OCI-LY3 (cell line): ENCODE data around the gene GPR101.

Source experiments
- H2AFZ ChIP-seq: fragments of 200-600, 300-600 bp; shearing (Covaris generic); 2 replicates; pipeline ENCODE4 v1.6.0; 2014; ENCODE audit warnings: antibody characterized with exemption, low read depth, low read length
- H3K27ac ChIP-seq: fragments of 200-600, 300-600 bp; sonication (generic); 2 replicates; pipeline ENCODE4 v1.5.1; 2014; ENCODE audit warnings: mild to moderate bottlenecking, low read length, moderate library complexity, mixed read lengths
- H3K27me3 ChIP-seq: fragments of 200-600, 300-600 bp; sonication (generic); 2 replicates; pipeline ENCODE4 v1.6.1; 2014; ENCODE audit warnings: low read depth, low read length, mixed read lengths
- H3K36me3 ChIP-seq: fragments of 200-600, 300-600 bp; sonication (generic); replicated peaks from 2 replicates; pipeline ENCODE3; 2014; ENCODE audit warnings: low read depth, low read length, mixed read lengths
- H3K4me1 ChIP-seq: fragments of 300-600, 200-600 bp; sonication (generic); 2 replicates; pipeline ENCODE4 v1.6.1; 2014; ENCODE audit warnings: low read length, mixed read lengths
- H3K4me2 ChIP-seq: fragments of 200-600, 300-600 bp; sonication (generic); 2 replicates; pipeline ENCODE4 v1.6.1; 2014; ENCODE audit warnings: low read length, mixed read lengths
- H3K4me3 ChIP-seq: fragments of 300-600, 200-600 bp; sonication (generic); 2 replicates; pipeline ENCODE4 v1.5.1; 2014; ENCODE audit warnings: antibody characterized with exemption, mild to moderate bottlenecking, low read length, moderate library complexity
- H3K79me2 ChIP-seq: fragments of 300-600, 200-600 bp; shearing (Covaris generic); 2 replicates; pipeline ENCODE4 v1.6.1; 2014; ENCODE audit warnings: mild to moderate bottlenecking, low read length, mixed read lengths
- H3K9ac ChIP-seq: fragments of 300-600, 200-600 bp; shearing (Covaris generic); 2 replicates; pipeline ENCODE4 v1.6.0; 2014; ENCODE audit warnings: mild to moderate bottlenecking, low read length, moderate library complexity
- H3K9me3 ChIP-seq: fragments of 200-600, 300-600 bp; shearing (Covaris generic); 2 replicates; pipeline ENCODE4 v1.6.1; 2014; ENCODE audit warnings: low read length, mixed read lengths; ENCODE audit not compliant: insufficient read depth
- H4K20me1 ChIP-seq: fragments of 200-600, 300-600 bp; sonication (generic); 2 replicates; pipeline ENCODE4 v1.6.1; 2016; ENCODE audit warnings: low read length, mixed read lengths; ENCODE audit not compliant: insufficient read depth
- EZH2phosphoT487 ChIP-seq: fragments of 200-600 bp; shearing (Covaris generic); IDR thresholded peaks from 2 replicates; pipeline ENCODE4 v1.6.1; 2018; ENCODE audit warnings: antibody characterized with exemption, mixed run types, low read depth
- TF ChIP-seq, protein P1 (sequence below): fragments of 200-600, 300-600 bp; sonication (generic); IDR thresholded peaks from 2 replicates; pipeline ENCODE4 v1.5.1; 2014; ENCODE audit warnings: antibody characterized with exemption, low read length, low read depth

The GPR101 gene, protein sequence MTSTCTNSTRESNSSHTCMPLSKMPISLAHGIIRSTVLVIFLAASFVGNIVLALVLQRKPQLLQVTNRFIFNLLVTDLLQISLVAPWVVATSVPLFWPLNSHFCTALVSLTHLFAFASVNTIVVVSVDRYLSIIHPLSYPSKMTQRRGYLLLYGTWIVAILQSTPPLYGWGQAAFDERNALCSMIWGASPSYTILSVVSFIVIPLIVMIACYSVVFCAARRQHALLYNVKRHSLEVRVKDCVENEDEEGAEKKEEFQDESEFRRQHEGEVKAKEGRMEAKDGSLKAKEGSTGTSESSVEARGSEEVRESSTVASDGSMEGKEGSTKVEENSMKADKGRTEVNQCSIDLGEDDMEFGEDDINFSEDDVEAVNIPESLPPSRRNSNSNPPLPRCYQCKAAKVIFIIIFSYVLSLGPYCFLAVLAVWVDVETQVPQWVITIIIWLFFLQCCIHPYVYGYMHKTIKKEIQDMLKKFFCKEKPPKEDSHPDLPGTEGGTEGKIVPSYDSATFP

DNA sequence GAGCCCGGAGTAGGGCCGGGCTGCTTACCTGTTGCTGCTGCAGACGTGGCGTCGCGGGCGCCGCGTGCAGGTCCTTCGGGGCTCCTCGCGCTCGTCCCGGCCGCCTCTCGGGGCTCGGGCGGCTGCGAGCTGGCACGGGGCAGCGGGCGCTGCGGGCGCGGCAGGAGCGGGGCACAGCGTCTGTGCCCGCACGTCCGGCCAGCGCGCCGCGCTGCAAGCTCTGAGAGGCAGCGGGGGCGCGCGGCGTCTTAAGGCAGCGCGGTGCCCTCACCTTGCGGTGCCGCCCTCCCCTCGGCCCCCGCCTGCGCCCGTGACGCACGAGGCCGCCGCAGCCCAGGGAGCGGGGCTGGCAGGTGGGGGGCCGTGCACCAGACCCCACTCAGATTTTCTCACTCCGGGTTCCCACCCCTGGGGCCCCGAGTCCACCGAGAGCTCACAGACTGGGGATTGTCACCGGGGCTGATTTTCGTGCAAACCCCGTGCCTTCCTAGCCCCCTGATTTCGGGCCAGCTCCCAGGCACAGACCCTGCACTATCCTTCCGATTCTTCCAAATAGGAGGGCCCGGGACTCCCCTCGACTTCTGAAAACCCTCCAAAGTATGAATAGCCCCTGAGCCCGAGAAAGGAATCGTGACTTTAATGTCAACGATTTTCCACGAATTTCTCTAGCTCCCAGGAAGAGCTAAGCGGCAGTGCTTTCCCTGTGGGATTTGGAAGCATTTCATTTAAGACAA, at the start of gene GPR101:
Gene GPR101, minus strand, starts transcription at position 222 of the 734 bp plus-strand sequence. CDS start 2,321 bp downstream, outside the sequence.
- H3K27ac ChIP-seq: no peak within 1 kb of the TSS
- H3K4me2 ChIP-seq: no peak within 1 kb of the TSS
- H3K27me3 ChIP-seq: no peaks in the 10 kb centered on the region
- TF ChIP-seq EZH2phosphoT487: no peak
- TF ChIP-seq, protein P1, sequence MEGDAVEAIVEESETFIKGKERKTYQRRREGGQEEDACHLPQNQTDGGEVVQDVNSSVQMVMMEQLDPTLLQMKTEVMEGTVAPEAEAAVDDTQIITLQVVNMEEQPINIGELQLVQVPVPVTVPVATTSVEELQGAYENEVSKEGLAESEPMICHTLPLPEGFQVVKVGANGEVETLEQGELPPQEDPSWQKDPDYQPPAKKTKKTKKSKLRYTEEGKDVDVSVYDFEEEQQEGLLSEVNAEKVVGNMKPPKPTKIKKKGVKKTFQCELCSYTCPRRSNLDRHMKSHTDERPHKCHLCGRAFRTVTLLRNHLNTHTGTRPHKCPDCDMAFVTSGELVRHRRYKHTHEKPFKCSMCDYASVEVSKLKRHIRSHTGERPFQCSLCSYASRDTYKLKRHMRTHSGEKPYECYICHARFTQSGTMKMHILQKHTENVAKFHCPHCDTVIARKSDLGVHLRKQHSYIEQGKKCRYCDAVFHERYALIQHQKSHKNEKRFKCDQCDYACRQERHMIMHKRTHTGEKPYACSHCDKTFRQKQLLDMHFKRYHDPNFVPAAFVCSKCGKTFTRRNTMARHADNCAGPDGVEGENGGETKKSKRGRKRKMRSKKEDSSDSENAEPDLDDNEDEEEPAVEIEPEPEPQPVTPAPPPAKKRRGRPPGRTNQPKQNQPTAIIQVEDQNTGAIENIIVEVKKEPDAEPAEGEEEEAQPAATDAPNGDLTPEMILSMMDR: no peak
- H4K20me1 ChIP-seq: no peaks in the 10 kb centered on the region
- H3K9me3 ChIP-seq: no peaks in the 10 kb centered on the region
- H3K36me3 ChIP-seq: no peaks in the 10 kb centered on the region
- H3K4me1 ChIP-seq: no peaks in the 10 kb centered on the region
- H3K9ac ChIP-seq: no peak within 1 kb of the TSS
- H3K4me3 ChIP-seq: no peak within 1 kb of the TSS
- no peak within 1 kb of the TSS for H2AFZ ChIP-seq
- H3K79me2 ChIP-seq: no peaks in the 10 kb centered on the region

DNA sequence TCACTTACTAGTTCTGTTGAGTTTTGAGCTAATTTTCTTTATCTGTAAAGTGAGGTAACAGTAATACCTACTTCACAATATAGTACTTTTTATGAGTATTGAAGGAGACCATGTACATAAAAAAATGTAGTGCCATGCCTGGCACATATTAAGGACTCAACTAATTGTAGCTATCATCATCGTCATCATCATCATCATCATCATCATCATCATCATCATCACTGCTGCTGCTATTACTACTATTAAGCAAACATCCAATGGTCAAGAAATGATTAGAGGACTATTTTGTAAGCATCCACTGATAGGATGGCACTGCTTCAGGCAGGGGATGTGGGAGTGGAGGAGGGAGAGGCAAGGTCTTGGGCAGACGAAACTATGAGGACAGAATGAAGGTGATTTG, 47.4 kb upstream of the GPR101 start:
- no peaks in the 10 kb centered on the region for H3K27me3 ChIP-seq

DNA sequence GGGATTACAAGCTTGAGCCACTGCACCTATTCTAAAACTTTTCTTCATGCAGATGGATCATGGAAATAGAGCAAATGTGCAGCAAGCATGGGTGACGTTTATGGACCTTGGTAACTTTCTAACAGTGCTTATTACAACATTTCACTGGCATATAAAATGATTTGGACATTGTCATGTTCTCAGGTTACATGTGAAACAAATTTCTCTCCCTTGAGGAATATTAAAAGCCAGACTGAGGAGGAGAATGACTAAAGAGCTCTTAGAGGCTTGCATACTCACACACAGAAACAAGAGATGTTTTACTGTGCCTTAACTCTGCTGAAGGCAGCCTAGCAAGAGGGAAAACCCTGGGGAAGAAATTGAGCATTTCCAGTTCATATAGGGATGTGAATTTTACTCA, 38.6 kb upstream of the GPR101 start:
- H3K9ac ChIP-seq: no peak overlapping the region
- H3K4me2 ChIP-seq: no peak overlapping the region
- TF ChIP-seq, protein P1: no peak
- TF ChIP-seq EZH2phosphoT487: no peak

More for the DNA sequence above, 47.4 kb upstream of the GPR101 start:
- Histone ChIP-seq H3K36me3 (no peaks in the 10 kb centered on the region), H3K4me3 (no peak overlapping the region), H4K20me1 (no peaks in the 10 kb centered on the region), H3K9ac (no peak overlapping the region), H2AFZ (no peak overlapping the region), H3K9me3 (no peaks in the 10 kb centered on the region), H3K4me1 (no peaks in the 10 kb centered on the region), H3K4me2 (no peak overlapping the region), H3K27ac (no peak overlapping the region), H3K79me2 (no peaks in the 10 kb centered on the region)
- TF ChIP-seq, protein P1: no peak
- no peak for TF ChIP-seq EZH2phosphoT487

DNA sequence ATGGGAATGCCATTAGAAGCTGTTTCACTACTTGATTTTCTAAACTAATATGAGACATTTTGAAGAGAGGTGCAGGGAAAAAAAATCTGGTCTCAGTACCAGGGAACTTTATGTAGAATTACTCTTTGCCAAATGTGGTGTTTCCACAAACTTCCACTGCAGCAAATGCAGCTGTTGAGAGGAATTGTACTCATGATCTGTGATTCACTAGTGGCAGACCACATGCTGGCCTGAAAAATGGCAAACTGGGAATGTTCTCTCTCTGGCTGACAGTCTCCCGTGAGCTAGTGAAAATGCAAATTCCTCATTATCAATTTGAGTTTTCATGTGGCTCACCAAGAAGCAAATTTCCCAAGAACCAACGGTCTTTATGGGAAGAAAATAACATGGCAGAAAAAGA, 37.8 kb upstream of the GPR101 start:
- Histone ChIP-seq H3K9me3 (no peaks in the 10 kb centered on the region), H3K9ac (no peak overlapping the region), H3K4me2 (no peak overlapping the region), H3K36me3 (no peaks in the 10 kb centered on the region), H3K27ac (no peak overlapping the region), H3K79me2 (no peaks in the 10 kb centered on the region), H3K4me3 (no peak overlapping the region), H2AFZ (no peak overlapping the region), H3K27me3 (no peaks in the 10 kb centered on the region), H3K4me1 (no peaks in the 10 kb centered on the region), H4K20me1 (no peaks in the 10 kb centered on the region)
- no peak for TF ChIP-seq EZH2phosphoT487
- TF ChIP-seq, protein P1: no peak

More for the DNA sequence above, 38.6 kb upstream of the GPR101 start:
- no peak overlapping the region for H2AFZ ChIP-seq
- H3K4me3 ChIP-seq: no peak overlapping the region
- H3K4me1 ChIP-seq: no peaks in the 10 kb centered on the region
- H3K9me3 ChIP-seq: no peaks in the 10 kb centered on the region
- H3K27me3 ChIP-seq: no peaks in the 10 kb centered on the region
- no peaks in the 10 kb centered on the region for H3K79me2 ChIP-seq
- no peak overlapping the region for H3K27ac ChIP-seq
- H4K20me1 ChIP-seq: no peaks in the 10 kb centered on the region
- no peaks in the 10 kb centered on the region for H3K36me3 ChIP-seq
